Measurements from ENCODE around the gene APOBR.
"Not testable (repeated sequence)": the region's sequence is repeated elsewhere in the genome, so short reads cannot be mapped to it uniquely, and the experiment has no call there.

Gene APOBR

GRCh38 chr16:28498666-28499381 lies 4.4 kb downstream of the APOBR start:
- DNase-seq, result no peak

GRCh38 chr16:28499854-28500253 lies 5.4 kb downstream of the APOBR start:
- DNase-seq, result no peak

- not testable (repeated sequence) for DNase-seq
Measured at GRCh38 chr16:28500476-28501180, 6.2 kb downstream of the APOBR start.

GRCh38 chr16:28501258-28502232 lies 7.1 kb downstream of the APOBR start:
- no peak for DNase-seq

- DNase-seq, result no peak
Measured at GRCh38 chr16:28502290-28502689, 7.8 kb downstream of the APOBR start.

GRCh38 chr16:28503470-28504259 lies 9.2 kb downstream of the APOBR start:
- no peak for DNase-seq

- DNase-seq, result no peak
Measured at GRCh38 chr16:28504707-28505404, 10.4 kb downstream of the APOBR start.

- no peak for DNase-seq
Measured at GRCh38 chr16:28505489-28506137, 11.2 kb downstream of the APOBR start.

- no peak for DNase-seq
Measured at GRCh38 chr16:28511031-28511430, 16.6 kb downstream of the APOBR start.

- DNase-seq, result no peak
Measured at GRCh38 chr16:28511801-28512789, 17.7 kb downstream of the APOBR start.

- DNase-seq, result no peak
Measured at GRCh38 chr16:28513484-28514181, 19.2 kb downstream of the APOBR start.

GRCh38 chr16:28514246-28514645 lies 19.8 kb downstream of the APOBR start:
- no peak for DNase-seq

GRCh38 chr16:28520672-28521071 lies 26.2 kb downstream of the APOBR start:
- DNase-seq, result no peak

GRCh38 chr16:28521436-28521835 lies 27.0 kb downstream of the APOBR start:
- DNase-seq, result no peak

- no peak for DNase-seq
Measured at GRCh38 chr16:28522792-28523191, 28.3 kb downstream of the APOBR start.

GRCh38 chr16:28524681-28525171 lies 30.3 kb downstream of the APOBR start:
- no peak for DNase-seq

- DNase-seq, result no peak
Measured at GRCh38 chr16:28526201-28527099, 32.0 kb downstream of the APOBR start.

Data from activated CD8-positive, alpha-beta memory T cell treated with anti-CD3 and anti-CD28 coated beads, Interleukin-2, amount 50 U/mL, for 48 hours (primary cell).